Lower lobe of right lung (tissue), 2 donors: ENCODE data around the gene FASN. TPM values are rescaled to one million over a fixed set of nuclear protein-coding genes. Genes with fewer than 3 reads are reported as not detected.

Experiments
- ATAC-seq, 2 donors: fragments of 200-7000 bp; cut with Tn5 transposase; one replicate each; pipeline ENCODE4 v1.9.1; 2020 to 2022; ENCODE audit warnings: mild to moderate bottlenecking in 2 of 2, moderate library complexity in 2 of 2
- DNase-seq: peaks from one replicate; pipeline ENCODE4 v3.0.0-alpha.2; 2020
- H3K27ac ChIP-seq: fragments of 200-600 bp; one replicate; pipeline ENCODE4 v1.8.0; 2022
- H3K27me3 ChIP-seq: fragments of 200-600 bp; one replicate; pipeline ENCODE4 v1.8.0; 2022; ENCODE audit warnings: low read depth
- H3K36me3 ChIP-seq: fragments of 200-600 bp; one replicate; pipeline ENCODE4 v1.8.0; 2022; ENCODE audit warnings: mild to moderate bottlenecking
- H3K4me1 ChIP-seq: fragments of 200-600 bp; one replicate; pipeline ENCODE4 v1.8.0; 2022
- H3K4me3 ChIP-seq: fragments of 200-600 bp; one replicate; pipeline ENCODE4 v1.8.0; 2022; ENCODE audit warnings: mild to moderate bottlenecking
- H3K9me3 ChIP-seq: fragments of 200-600 bp; one replicate; pipeline ENCODE4 v1.8.0; 2022
- CTCF ChIP-seq: fragments of 200-600 bp; IDR thresholded peaks from one replicate; pipeline ENCODE4 v1.8.0; 2022; ENCODE audit warnings: antibody characterized with exemption, mild to moderate bottlenecking
- intact Hi-C: fragments of 100-400 bp; cut with DNase I; formaldehyde crosslinking; loops from one replicate; pipeline ENCODE4 v1.11.0; 2022
- total RNA-seq: library from RNA; stranded (reverse); fragmentation: NEBNext Ultra II Directional; extraction: Animal tissue kit (Norgen Biotek cat#: 25700); gene quantifications from one replicate; pipeline ENCODE4 v1.2.1, GENCODE V29; 2021
- donor health status: DM: no; HTN: yes; CAD: no; lungs with severe emphysema.

Gene FASN
- total RNA-seq, 1 donor from 2014 or later, result 302 TPM

- peak in 1 of 2 donors; percentile 7 for ATAC-seq
- TF ChIP-seq CTCF, result no peak
- peaks cover 3% of the 10 kb centered on the region for H3K36me3 ChIP-seq
- H3K4me1 ChIP-seq, result no peaks in the 10 kb centered on the region
- no peak for DNase-seq
- no peaks in the 10 kb centered on the region for H3K9me3 ChIP-seq
- no peak overlapping the region for H3K4me3 ChIP-seq
- no peaks in the 10 kb centered on the region for H3K27me3 ChIP-seq
- H3K27ac ChIP-seq, result no peak overlapping the region
- intact Hi-C loops, result no loop called here
These were observed 29.2 kb upstream of the FASN start for GRCh38 chr17:82127315-82127595.

GRCh38 chr17:82126556-82127314 is 28.7 kb upstream of the FASN start:
- ATAC-seq, result peak; percentile 31 to 40
- H3K4me3 ChIP-seq, result no peak overlapping the region
- H3K27me3 ChIP-seq, result no peaks in the 10 kb centered on the region
- peaks cover 3% of the 10 kb centered on the region for H3K36me3 ChIP-seq
- no peaks in the 10 kb centered on the region for H3K9me3 ChIP-seq
- DNase-seq, result no peak
- no peaks in the 10 kb centered on the region for H3K4me1 ChIP-seq
- no peak overlapping the region for H3K27ac ChIP-seq
- TF ChIP-seq CTCF, result no peak
- intact Hi-C loops, result no loop called here

GRCh38 chr17:82124101-82124500 is 26.1 kb upstream of the FASN start:
- Histone ChIP-seq H3K36me3 (peaks cover 3% of the 10 kb centered on the region), H3K4me1 (peaks cover 7% of the 10 kb centered on the region), H3K4me3 (no peak overlapping the region), H3K27me3 (no peaks in the 10 kb centered on the region), H3K9me3 (no peaks in the 10 kb centered on the region), H3K27ac (no peak overlapping the region)
- intact Hi-C loops, result no loop called here
- no peak for TF ChIP-seq CTCF
- no peak for DNase-seq
- no peak for ATAC-seq

- Histone ChIP-seq H3K9me3 (no peaks in the 10 kb centered on the region), H3K4me3 (no peak overlapping the region), H3K36me3 (peaks cover 3% of the 10 kb centered on the region), H3K4me1 (peaks cover 8% of the 10 kb centered on the region), H3K27me3 (no peaks in the 10 kb centered on the region), H3K27ac (no peak overlapping the region)
- no peak for TF ChIP-seq CTCF
- intact Hi-C loops, result no loop called here
- ATAC-seq (no peak), DNase-seq (no peak)
These were observed 23.9 kb upstream of the FASN start for GRCh38 chr17:82121660-82122629.

GRCh38 chr17:82121246-82121645 is 23.2 kb upstream of the FASN start:
- H3K4me1 ChIP-seq, result peaks cover 8% of the 10 kb centered on the region
- peaks cover 3% of the 10 kb centered on the region for H3K36me3 ChIP-seq
- ATAC-seq (no peak), DNase-seq (no peak)
- no peaks in the 10 kb centered on the region for H3K9me3 ChIP-seq
- no peaks in the 10 kb centered on the region for H3K27me3 ChIP-seq
- intact Hi-C loops, result no loop called here
- TF ChIP-seq CTCF, result no peak
- no peak overlapping the region for H3K4me3 ChIP-seq
- no peak overlapping the region for H3K27ac ChIP-seq
